NCI-H446 (cell line): ENCODE data around the gene CLBA1.
"Not testable (repeated sequence)": the region's sequence is repeated elsewhere in the genome, so short reads cannot be mapped to it uniquely, and the experiment has no call there.

Experiments used
- DNase-seq, 2 experiments: peaks; one replicate each; lab custom pipeline; 2025; lab: John Stamatoyannopoulos, UW

The CLBA1 gene

GRCh38 chr14:104947881-104948735 is 37.5 kb upstream of the CLBA1 start:
- not testable (repeated sequence) for DNase-seq

- DNase-seq, result no peak
Observed at GRCh38 chr14:104948736-104949031, 36.9 kb upstream of the CLBA1 start.

- DNase-seq, result not testable (repeated sequence)
Observed at GRCh38 chr14:104949406-104949955, 36.1 kb upstream of the CLBA1 start.

- DNase-seq, result no peak
Observed at GRCh38 chr14:104950021-104950420, 35.6 kb upstream of the CLBA1 start.

- not testable (repeated sequence) for DNase-seq
Observed at GRCh38 chr14:104950701-104951100, 34.9 kb upstream of the CLBA1 start.

- DNase-seq, result not testable (repeated sequence)
Observed at GRCh38 chr14:104951863-104952657, 33.5 kb upstream of the CLBA1 start.

GRCh38 chr14:104953097-104953496 is 32.5 kb upstream of the CLBA1 start:
- no peak for DNase-seq

- DNase-seq, result no peak
Observed at GRCh38 chr14:104953896-104954656, 31.5 kb upstream of the CLBA1 start.

GRCh38 chr14:104954746-104955395 is 30.7 kb upstream of the CLBA1 start:
- no peak for DNase-seq

- no peak for DNase-seq
Observed at GRCh38 chr14:104955396-104955770, 30.2 kb upstream of the CLBA1 start.

- DNase-seq, result no peak
Observed at GRCh38 chr14:104956290-104956890, 29.2 kb upstream of the CLBA1 start.

- DNase-seq, result no peak
Observed at GRCh38 chr14:104957146-104958113, 28.2 kb upstream of the CLBA1 start.

- no peak for DNase-seq
Observed at GRCh38 chr14:104964546-104964945, 21.0 kb upstream of the CLBA1 start.

GRCh38 chr14:104965561-104966231 is 19.9 kb upstream of the CLBA1 start:
- DNase-seq, result no peak

GRCh38 chr14:104966261-104966865 is 19.2 kb upstream of the CLBA1 start:
- no peak for DNase-seq

- DNase-seq, result no peak
Observed at GRCh38 chr14:104966981-104967385, 18.6 kb upstream of the CLBA1 start.

GRCh38 chr14:104967386-104968152 is 18.0 kb upstream of the CLBA1 start:
- no peak for DNase-seq

- no peak for DNase-seq
Observed at GRCh38 chr14:104968153-104968527, 17.4 kb upstream of the CLBA1 start.
